Retinal pigment epithelial cell (primary cell): ENCODE results near the gene YJEFN3.

ENCODE experiments used
- DNase-seq: peaks from one replicate; pipeline ENCODE4 v3.0.0-alpha.2; 2010; ENCODE audit warnings: low read depth
- H3K4me3 ChIP-seq: 2 replicates; pipeline ENCODE4 v1.5.1; 2011; ENCODE audit warnings: mild to moderate bottlenecking, low read length, control low read depth, moderate library complexity
- TF ChIP-seq, protein P1 (sequence below): conservative IDR thresholded peaks from 2 replicates; pipeline ENCODE4 v1.5.1; 2011; ENCODE audit warnings: low read depth, low read length, control low read depth, inconsistent platforms

Gene YJEFN3

DNA sequence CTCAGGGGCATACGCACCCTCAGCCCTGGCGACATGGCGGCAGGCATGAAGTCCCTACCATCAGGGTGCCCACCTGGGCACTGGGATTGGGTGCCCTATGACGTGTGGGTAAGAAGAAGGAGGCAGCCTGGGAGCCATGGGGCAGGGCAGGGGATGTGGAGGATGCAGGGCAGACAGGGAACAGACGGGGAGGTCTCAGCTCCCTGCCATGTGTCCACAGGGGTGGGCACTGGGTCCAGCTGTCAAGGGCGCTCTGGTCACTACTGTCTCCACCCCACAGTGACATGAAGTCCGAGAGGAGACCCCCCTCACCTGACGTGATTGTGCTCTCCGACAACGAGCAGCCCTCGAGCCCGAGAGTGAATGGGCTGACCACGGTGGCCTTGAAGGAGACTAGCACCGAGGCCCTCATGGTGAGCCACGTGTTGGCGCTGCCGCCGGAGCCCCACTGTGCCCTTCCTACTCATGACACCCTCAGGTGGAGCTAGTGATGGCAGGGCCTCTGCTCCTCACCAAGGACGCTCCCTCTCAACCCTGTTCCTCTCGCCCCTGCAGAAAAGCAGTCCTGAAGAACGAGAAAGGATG is 36.6 kb upstream of the YJEFN3 start:
- TF ChIP-seq, protein P1, sequence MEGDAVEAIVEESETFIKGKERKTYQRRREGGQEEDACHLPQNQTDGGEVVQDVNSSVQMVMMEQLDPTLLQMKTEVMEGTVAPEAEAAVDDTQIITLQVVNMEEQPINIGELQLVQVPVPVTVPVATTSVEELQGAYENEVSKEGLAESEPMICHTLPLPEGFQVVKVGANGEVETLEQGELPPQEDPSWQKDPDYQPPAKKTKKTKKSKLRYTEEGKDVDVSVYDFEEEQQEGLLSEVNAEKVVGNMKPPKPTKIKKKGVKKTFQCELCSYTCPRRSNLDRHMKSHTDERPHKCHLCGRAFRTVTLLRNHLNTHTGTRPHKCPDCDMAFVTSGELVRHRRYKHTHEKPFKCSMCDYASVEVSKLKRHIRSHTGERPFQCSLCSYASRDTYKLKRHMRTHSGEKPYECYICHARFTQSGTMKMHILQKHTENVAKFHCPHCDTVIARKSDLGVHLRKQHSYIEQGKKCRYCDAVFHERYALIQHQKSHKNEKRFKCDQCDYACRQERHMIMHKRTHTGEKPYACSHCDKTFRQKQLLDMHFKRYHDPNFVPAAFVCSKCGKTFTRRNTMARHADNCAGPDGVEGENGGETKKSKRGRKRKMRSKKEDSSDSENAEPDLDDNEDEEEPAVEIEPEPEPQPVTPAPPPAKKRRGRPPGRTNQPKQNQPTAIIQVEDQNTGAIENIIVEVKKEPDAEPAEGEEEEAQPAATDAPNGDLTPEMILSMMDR = no peak
- no peak overlapping the region for H3K4me3 ChIP-seq
- DNase-seq = no peak

DNA sequence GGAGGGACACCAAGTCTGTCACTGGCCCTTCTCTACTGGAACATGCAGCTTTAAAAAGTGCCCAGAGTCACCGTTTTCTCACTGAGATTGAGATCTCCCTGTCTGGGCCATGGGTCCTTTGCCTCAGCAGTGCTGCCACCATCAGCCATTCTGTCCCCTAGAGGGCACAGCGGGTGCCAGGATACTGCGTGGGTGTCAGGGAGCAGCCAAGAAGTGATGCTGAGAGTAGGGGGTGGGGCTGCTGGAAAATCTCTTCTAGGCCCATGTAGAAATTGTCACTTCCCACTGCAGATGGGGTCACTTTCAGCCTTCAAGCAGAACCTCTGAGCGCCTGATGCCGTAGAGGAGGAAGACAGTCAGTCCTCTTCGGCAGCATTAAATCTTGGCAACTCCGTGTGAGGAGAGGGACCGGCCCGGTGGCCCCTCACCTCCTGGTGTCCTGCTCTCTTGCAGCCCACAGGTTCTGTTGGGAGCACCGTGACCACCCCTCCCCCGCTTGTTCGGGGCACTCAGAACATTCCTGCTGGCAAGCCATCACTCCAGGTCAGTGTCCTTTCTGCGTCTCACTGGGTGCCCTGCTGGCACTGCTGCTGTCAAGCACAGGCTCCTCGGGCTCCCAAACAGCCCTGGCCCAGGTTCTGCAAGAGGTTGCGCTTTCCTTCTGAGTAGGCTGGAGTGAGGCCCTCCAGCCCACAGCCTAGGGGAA is 34.7 kb upstream of the YJEFN3 start:
- DNase-seq = no peak
- TF ChIP-seq, protein P1 = no peak
- H3K4me3 ChIP-seq = no peak overlapping the region

DNA sequence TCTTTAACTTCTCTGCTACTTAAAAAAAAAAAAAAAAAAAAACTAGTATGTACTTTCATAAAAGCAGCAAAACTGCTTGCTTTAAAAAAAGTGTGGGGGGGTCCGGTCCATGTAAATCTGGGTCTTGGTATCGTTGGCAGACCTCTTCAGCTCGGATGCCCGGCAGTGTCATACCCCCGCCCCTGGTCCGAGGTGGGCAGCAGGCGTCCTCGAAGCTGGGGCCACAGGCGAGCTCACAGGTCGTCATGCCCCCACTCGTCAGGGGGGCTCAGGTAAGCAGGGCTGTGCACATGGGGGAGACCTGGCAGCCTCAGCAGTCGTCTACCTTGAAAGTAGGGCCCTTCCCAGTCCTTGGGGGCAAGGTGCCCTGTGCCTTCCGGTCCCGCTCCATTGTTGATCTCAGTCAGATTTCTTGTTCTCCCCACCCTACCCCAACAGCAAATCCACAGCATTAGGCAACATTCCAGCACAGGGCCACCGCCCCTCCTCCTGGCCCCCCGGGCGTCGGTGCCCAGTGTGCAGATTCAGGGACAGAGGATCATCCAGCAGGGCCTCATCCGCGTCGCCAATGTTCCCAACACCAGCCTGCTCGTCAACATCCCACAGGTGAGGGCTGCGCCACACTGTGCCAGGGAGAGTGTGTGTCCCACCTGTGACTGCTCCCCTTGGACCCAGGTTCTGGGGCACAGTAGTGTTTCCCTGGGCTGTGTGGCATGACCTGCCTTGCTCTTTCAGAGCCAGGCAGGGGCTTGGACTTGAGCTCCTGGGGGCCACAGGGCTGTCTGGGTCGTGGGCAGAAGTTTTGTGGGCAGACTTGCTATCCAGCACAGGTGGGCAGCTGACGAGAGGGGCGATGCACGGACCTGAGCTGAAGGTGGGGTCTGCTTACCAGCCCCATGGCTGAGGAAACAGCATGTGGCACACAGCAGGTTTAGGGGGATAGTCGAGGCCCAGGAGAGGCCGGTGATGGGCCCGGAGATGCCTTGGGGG is 32.8 kb upstream of the YJEFN3 start:
- TF ChIP-seq, protein P1 = no peak
- H3K4me3 ChIP-seq = no peak overlapping the region
- DNase-seq = no peak

DNA sequence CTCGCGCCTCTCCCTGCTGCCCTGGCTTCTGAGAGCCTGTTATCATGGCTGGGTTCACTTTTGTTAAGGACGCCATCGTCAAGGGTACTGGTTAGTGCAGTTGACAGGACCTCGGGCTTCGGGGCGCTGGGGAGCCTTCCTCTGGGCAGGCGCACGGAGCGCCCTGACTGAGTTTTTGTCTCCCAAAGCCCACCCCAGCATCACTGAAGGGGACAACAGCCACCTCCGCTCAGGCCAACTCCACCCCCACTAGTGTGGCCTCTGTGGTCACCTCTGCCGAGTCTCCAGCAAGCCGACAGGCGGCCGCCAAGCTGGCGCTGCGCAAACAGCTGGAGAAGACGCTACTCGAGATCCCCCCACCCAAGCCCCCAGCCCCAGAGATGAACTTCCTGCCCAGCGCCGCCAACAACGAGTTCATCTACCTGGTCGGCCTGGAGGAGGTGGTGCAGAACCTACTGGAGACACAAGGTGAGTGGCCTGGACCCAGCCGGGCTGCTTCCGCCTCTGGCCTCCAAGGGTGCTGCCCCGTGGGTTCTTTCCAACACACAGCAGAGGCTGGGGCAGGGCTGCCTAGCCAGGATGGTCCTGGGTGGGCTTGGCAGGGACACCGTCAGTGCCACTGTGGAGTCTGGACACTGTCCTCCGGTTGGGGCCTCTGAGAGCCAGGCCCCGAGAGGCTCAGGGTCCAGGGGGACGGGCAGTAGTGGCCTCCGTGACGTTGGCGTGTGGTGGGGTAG is 30.3 kb upstream of the YJEFN3 start:
- TF ChIP-seq, protein P1 = no peak
- no peak for DNase-seq

DNA sequence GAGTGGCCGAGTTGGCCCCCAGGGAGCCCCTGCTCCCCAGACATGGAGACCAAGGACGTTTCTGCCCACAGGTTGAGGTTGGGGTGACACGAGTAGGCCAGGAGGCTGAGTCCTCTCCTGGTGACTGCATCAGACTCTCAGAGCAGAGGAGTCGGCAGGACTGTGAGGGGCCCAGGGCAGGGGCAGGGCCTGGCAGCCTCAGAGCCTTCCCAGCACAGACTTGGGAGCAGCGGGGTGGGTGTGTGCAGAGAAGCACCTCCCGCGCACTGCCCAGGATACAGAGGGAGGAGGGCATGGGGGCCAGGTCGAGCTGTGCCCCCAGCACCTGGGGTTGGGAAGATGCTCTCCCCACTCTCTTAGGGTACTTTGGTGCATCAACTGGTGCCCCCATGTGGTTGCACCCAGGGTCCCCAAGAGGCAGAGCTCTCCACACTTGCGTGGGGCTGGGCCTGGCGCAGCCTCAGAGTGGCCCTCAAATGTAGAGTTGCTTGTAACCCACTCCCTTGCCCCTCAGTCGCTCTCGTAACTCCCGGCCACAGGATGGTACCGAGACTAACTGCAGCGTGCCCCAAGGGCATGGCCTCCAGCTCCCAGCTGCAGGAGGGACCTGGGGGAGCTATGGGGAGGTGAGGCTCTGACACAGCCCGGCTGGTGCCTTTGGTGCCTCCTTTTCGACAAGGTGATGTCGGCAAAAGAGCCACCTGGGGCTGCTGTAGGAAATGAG is 29.3 kb upstream of the YJEFN3 start:
- DNase-seq = no peak
- TF ChIP-seq, protein P1 = no peak
- H3K4me3 ChIP-seq = no peak overlapping the region

More for the DNA sequence above, 30.3 kb upstream of the YJEFN3 start:
- no peak overlapping the region for H3K4me3 ChIP-seq
